Progenitor cell of endocrine pancreas (in vitro differentiated cells): Measurements from ENCODE around the gene C1QTNF1. TPM values are rescaled to one million over a fixed set of nuclear protein-coding genes. Genes with fewer than 3 reads are reported as not detected.

Experiments used
- DNase-seq: peaks from one replicate; pipeline ENCODE4 v3.0.0; 2021; ENCODE audit warnings: low spot score; ENCODE audit not compliant: unreplicated experiment
- H3K27ac Mint-ChIP-seq: 2 replicates; pipeline ENCODE4 v1.8.0; 2021; ENCODE audit warnings: mild to moderate bottlenecking, moderate library complexity, mixed read lengths
- H3K27me3 Mint-ChIP-seq: 2 replicates; pipeline ENCODE4 v1.8.0; 2021; ENCODE audit warnings: mixed read lengths
- H3K36me3 Mint-ChIP-seq: 2 replicates; pipeline ENCODE4 v1.8.0; 2022; ENCODE audit warnings: mixed read lengths; ENCODE audit not compliant: insufficient read depth
- H3K4me1 Mint-ChIP-seq: 2 replicates; pipeline ENCODE4 v1.8.0; 2021; ENCODE audit warnings: low read depth, mixed read lengths
- H3K4me3 Mint-ChIP-seq: 2 replicates; pipeline ENCODE4 v1.8.0; 2021; ENCODE audit warnings: low read depth, mild to moderate bottlenecking, moderate library complexity, mixed read lengths
- H3K9me3 Mint-ChIP-seq: 2 replicates; pipeline ENCODE4 v1.8.0; 2021; ENCODE audit warnings: low read depth, mixed read lengths
- total RNA-seq: library from RNA; stranded (reverse); gene quantifications from 2 replicates; pipeline ENCODE4 v1.2.1, GENCODE V29; 2021
- TF ChIP-seq, protein P1 (sequence below): fragments of 200-600 bp; sonication (generic); IDR thresholded peaks from one replicate; pipeline ENCODE4 v1.5.0; 2021; ENCODE audit warnings: antibody characterized with exemption, mild to moderate bottlenecking; ENCODE audit not compliant: unreplicated experiment

The C1QTNF1 gene
- total RNA-seq, 1 donor from 2014 or later = 0.67 TPM

DNA sequence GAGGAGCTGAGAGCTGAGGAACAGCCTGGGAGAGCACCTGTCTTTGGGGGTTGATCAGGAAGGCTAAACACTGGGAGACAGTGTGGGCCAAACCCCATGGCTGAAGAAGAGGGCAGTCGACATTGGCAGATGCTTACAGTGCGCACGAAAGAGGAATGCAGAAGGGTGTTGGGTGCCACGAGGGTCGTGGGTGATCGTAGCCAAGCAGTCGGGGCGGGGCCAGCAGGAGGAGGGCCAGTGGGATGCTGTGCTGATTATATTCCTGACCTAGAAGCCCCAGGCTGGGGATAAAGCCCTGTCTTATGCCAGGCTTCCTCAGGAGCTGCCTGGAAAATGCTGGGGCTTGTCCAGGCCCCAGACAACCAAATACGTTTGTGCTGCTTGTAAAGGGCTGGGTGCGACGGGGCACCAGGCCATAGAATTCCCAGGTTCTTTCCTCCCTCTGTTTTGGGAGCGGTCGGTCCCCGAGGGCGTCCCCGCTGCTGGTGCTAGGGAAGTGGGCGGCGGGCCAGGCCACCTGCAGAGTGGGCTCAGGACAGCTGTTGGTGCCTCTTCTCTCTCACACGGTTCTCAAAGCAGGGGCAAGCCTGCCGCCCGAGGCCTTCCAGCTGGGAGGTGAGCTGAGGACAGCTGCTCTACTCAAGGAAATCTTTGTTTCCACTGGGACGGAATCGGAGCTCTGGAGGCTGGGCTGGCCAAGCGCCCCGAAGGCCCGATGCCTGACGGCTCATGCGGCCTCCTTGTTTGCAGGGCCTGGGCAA, 10.0 kb downstream of the C1QTNF1 start:
- H3K9me3 Mint-ChIP-seq = no peaks in the 10 kb centered on the region
- no peak for DNase-seq
- no peak overlapping the region for H3K4me3 Mint-ChIP-seq
- TF ChIP-seq, protein P1, sequence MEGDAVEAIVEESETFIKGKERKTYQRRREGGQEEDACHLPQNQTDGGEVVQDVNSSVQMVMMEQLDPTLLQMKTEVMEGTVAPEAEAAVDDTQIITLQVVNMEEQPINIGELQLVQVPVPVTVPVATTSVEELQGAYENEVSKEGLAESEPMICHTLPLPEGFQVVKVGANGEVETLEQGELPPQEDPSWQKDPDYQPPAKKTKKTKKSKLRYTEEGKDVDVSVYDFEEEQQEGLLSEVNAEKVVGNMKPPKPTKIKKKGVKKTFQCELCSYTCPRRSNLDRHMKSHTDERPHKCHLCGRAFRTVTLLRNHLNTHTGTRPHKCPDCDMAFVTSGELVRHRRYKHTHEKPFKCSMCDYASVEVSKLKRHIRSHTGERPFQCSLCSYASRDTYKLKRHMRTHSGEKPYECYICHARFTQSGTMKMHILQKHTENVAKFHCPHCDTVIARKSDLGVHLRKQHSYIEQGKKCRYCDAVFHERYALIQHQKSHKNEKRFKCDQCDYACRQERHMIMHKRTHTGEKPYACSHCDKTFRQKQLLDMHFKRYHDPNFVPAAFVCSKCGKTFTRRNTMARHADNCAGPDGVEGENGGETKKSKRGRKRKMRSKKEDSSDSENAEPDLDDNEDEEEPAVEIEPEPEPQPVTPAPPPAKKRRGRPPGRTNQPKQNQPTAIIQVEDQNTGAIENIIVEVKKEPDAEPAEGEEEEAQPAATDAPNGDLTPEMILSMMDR = no peak
- H3K27ac Mint-ChIP-seq = no peak overlapping the region
- no peaks in the 10 kb centered on the region for H3K4me1 Mint-ChIP-seq
- H3K27me3 Mint-ChIP-seq = peaks cover 21% of the 10 kb centered on the region
- no peaks in the 10 kb centered on the region for H3K36me3 Mint-ChIP-seq

DNA sequence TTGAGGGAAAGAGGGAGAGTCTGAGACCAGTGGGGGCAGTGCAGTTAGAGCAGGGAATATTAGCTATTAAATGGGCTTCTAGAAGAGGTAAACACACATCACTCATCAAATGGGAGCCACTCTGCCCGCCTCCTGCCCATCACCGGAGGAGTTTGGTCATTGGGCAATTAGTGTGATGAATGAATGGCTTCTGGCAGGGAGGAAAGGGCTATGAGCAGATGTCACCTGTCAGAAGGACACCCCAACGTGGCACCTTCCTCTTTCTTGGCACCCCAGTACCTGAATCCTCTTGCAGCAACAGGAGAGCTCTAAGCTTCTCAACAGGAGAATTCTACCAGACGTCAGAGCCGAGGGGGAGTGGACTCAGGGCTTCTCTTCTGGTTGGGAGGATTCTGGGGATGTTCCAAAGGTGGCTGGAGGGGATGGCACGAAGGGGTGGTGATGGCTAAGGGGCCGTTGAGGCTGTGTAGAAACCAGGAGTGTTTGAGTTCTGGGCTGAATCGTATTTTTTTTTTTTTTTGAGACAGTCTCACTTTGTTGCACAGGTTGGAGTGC, 11.0 kb downstream of the C1QTNF1 start:
- TF ChIP-seq, protein P1 = no peak
- Mint-ChIP-seq H3K27ac (no peak overlapping the region), H3K36me3 (no peaks in the 10 kb centered on the region), H3K4me1 (no peaks in the 10 kb centered on the region), H3K27me3 (peaks cover 13% of the 10 kb centered on the region), H3K9me3 (no peaks in the 10 kb centered on the region), H3K4me3 (no peak overlapping the region)
- no peak for DNase-seq

DNA sequence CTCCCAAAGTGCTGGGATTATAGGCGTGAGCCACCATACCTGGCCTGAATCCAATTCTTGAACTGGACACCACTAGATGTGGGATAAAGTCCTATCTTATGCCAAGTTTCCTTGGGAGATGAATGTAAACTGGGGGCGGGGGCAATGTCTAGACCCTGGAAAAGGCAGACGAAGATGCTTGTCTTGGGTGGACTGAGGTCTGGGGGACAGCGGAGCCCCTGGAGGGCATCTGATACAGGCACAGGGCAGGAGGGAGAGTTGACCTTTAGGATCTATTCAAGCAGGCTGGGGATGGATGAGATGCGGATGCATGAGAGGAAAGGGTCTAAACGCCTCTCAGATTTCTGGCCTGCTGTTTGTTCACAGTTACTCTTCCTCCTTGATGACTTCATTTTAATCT, 11.7 kb downstream of the C1QTNF1 start:
- H3K36me3 Mint-ChIP-seq = no peaks in the 10 kb centered on the region
- no peaks in the 10 kb centered on the region for H3K4me1 Mint-ChIP-seq
- no peak for DNase-seq
- H3K27me3 Mint-ChIP-seq = peaks cover 12% of the 10 kb centered on the region
- H3K27ac Mint-ChIP-seq = no peak overlapping the region
- TF ChIP-seq, protein P1 = no peak
- no peak overlapping the region for H3K4me3 Mint-ChIP-seq
- no peaks in the 10 kb centered on the region for H3K9me3 Mint-ChIP-seq

DNA sequence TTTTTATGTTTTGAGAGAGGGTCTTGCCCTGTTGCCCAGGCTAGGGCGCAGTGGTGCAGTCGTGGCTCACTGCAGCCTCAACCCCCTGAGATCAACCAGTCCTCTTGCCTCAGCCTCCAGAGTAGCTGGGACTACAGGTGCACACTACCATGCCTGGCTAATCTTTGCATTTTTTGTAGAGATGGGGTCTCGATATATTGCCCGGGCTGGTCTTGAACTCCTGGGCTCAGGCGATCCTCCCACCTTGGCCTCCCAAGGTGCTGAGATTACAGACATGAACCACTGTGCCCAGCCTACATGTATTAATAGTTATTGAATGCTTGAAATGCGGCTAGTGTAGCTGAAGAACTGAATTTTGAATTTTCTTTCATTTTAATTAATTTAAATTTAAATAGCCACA, 12.2 kb downstream of the C1QTNF1 start:
- no peaks in the 10 kb centered on the region for H3K9me3 Mint-ChIP-seq
- H3K27me3 Mint-ChIP-seq = peaks cover 11% of the 10 kb centered on the region
- no peak for DNase-seq
- no peak overlapping the region for H3K4me3 Mint-ChIP-seq
- no peaks in the 10 kb centered on the region for H3K36me3 Mint-ChIP-seq
- no peaks in the 10 kb centered on the region for H3K4me1 Mint-ChIP-seq
- H3K27ac Mint-ChIP-seq = no peak overlapping the region
- TF ChIP-seq, protein P1 = no peak

DNA sequence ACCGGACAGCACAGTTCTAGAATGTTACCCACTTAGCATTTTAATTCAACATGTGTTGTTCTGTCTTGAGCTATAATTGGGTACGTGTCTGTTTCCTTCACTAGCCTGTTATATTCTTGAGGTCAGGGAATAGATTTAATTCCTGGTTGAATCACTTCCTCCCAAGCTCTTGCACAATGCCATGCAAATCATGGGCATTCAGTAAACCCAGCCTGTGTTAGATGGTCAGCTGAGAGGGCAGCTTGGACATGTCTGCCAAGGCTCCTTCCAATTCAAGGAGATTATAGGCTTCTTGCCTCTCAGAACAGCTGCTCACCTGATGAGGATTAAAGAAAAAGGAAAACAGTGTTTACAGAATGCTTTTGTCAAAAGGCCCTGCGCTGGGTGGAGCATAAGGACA, 12.6 kb downstream of the C1QTNF1 start:
- H3K36me3 Mint-ChIP-seq = no peaks in the 10 kb centered on the region
- no peaks in the 10 kb centered on the region for H3K9me3 Mint-ChIP-seq
- H3K4me3 Mint-ChIP-seq = no peak overlapping the region
- H3K4me1 Mint-ChIP-seq = no peaks in the 10 kb centered on the region
- DNase-seq = no peak
- H3K27ac Mint-ChIP-seq = no peak overlapping the region
- TF ChIP-seq, protein P1 = no peak
- H3K27me3 Mint-ChIP-seq = peaks cover 8% of the 10 kb centered on the region
